Measurements from ENCODE around the gene FBXO2. TPM values are rescaled to one million over a fixed set of nuclear protein-coding genes. Genes with fewer than 3 reads are reported as not detected.

Gene FBXO2
- total and polyA plus RNA-seq, 10 of the 15 experiments (the other 5 are each of a cell fraction or from before 2014, with no cell fraction given): 0.06 to 0.41 (median 0.18) TPM; not detected in 4

- ATAC-seq: no peak
- no peak overlapping the region for H3K9ac ChIP-seq (ENCODE audit: control insufficient read depth, insufficient read depth, low read length)
- in situ Hi-C loops (cut with MboI): no loop called here
These were observed 6.9 kb upstream of the FBXO2 start for GRCh38 chr1:11661103-11661502.

More at GRCh38 chr1:11661103-11661502, 6.9 kb upstream of the FBXO2 start:
- TF ChIP-seq USF1 (IDR thresholded peaks at IDR 0.05; ENCODE audit: borderline replicate concordance, extremely low read length, insufficient read depth, low read depth, low read length) (no peak), BCLAF1 (IDR thresholded peaks at IDR 0.05) (no peak), NFYB (IDR thresholded peaks at IDR 0.05; ENCODE audit: insufficient read depth, low read depth, low read length) (no peak), CBFB (IDR thresholded peaks at IDR 0.05; ENCODE audit: low read depth) (no peak), IRF4 (IDR thresholded peaks at IDR 0.05; ENCODE audit: low read depth, low read length) (no peak), NFYA (IDR thresholded peaks at IDR 0.05; ENCODE audit: borderline replicate concordance, low read depth, low read length) (no peak), ATF7 (IDR thresholded peaks at IDR 0.05; ENCODE audit: low read depth) (no peak), KAT2A (conservative IDR thresholded peaks at IDR 0.05; ENCODE audit: control insufficient read depth, low read depth, low read length) (no peak), POLR2AphosphoS5 (IDR thresholded peaks at IDR 0.05; ENCODE audit: low read length) (no peak), IKZF2 (IDR thresholded peaks at IDR 0.05) (no peak)
- no peak for FAIRE-seq
- 92% methylated on average over 17 of the region's 17 CpGs for WGBS (ENCODE audit: insufficient coverage, insufficient replicate concordance, low lambda C conversion rate, missing lambda C conversion rate)
- no peaks in the 10 kb centered on the region for H4K20me1 ChIP-seq (ENCODE audit: control insufficient read depth, insufficient read depth)
- no TSS peak for BruUV-seq (replicated peaks)
- H3K27me3 ChIP-seq (replicated peaks in 1 of 2; ENCODE audit: control insufficient read depth in 2 of 2, insufficient read depth in 2 of 2, low read length in 1 of 2): no peaks in the 10 kb centered on the region
- ChIA-PET POLR2A (no interaction called here), CTCF (interaction anchor here (2.5 kb wide), 1 partner anchor 16 kb away, joined by 7 read pairs; no protein-coding TSS in a partner anchor), RAD21 (ENCODE audit: unreplicated experiment) (no interaction called here), SMC1A (ENCODE audit: uncharacterized antibody, unreplicated experiment) (no interaction called here)
- no peaks in the 10 kb centered on the region for H3K4me1 ChIP-seq (ENCODE audit: control insufficient read depth, insufficient read depth, low read length)
- H3K4me2 ChIP-seq (ENCODE audit: control insufficient read depth, insufficient read depth): no peak overlapping the region
- intact Hi-C loops (cut with micrococcal nuclease; ENCODE audit: unreplicated experiment): no loop called here
- DNase-seq (ENCODE audit: low read depth, low spot score): no peak
- no peak overlapping the region for H2AFZ ChIP-seq (ENCODE audit: control insufficient read depth, low read depth, low read length)
- H3K9me3 ChIP-seq (replicated peaks; ENCODE audit: control insufficient read depth, insufficient read depth, low read length): no peaks in the 10 kb centered on the region
- no peak overlapping the region for H3K4me3 ChIP-seq
- H3K36me3 ChIP-seq (ENCODE audit: control insufficient read depth in 2 of 2, insufficient read depth in 2 of 2, low read length in 1 of 2): peaks cover 0 to 5% of the 10 kb centered on the region in 2 experiments; a peak in 1 of 4 replicates
- H3K27ac ChIP-seq (ENCODE audit: control insufficient read depth, insufficient read depth): no peak overlapping the region
- H3K79me2 ChIP-seq (ENCODE audit: control insufficient read depth, insufficient read depth, low read length): peaks cover 2% of the 10 kb centered on the region; the same call in 1 of the 2 replicates

Data from GM12878 (cell line).